ENCODE results near the gene C1QTNF4. TPM values are rescaled to one million over a fixed set of nuclear protein-coding genes. Genes with fewer than 3 reads are reported as not detected.

Gene C1QTNF4
- total and polyA plus RNA-seq, 2 of the 13 experiments (the other 11 are each of a cell fraction or from before 2014, with no cell fraction given) = not detected

DNA sequence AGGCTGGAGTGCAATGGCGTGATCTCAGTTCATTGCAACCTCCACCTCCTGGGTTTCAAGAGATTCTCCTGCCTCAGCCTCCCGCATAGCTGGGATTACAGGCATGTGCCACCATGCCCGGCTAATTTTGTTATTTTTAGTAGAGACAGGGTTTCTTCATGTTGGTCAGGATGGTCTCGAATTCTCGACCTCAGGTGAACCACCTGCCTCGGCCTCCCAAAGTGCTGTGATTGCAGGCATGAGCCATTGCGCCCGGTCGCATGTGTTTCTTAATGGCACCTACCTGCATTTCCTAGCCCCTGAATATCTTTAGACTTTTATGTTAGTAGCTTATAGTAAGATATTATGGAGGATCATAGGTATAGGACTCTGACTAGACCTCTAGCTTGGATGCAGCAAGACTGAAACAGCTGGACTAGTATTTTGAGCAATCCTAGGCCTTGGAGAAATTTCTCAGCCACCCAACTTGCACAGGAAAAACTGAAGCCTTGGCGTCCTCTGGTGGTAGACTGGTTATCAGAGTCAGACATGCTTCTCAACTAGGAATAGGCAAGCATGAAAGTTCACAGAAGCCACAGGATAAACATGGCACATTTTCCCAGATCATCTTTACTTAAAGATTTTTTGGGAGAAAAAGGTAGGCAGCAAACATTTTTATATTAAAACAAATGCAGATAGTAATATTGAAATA lies 22.7 kb upstream of the C1QTNF4 start (continued):
- TF ChIP-seq IRF9 (CRISPR knock-in tag; IDR thresholded peaks at IDR 0.05; ENCODE audit: borderline replicate concordance) (no peak), ZNF784 (CRISPR knock-in tag; IDR thresholded peaks at IDR 0.05; ENCODE audit: borderline replicate concordance) (no peak), GATA4 (IDR thresholded peaks at IDR 0.05; ENCODE audit: borderline replicate concordance, low read depth) (no peak), ZNF276 (CRISPR knock-in tag; IDR thresholded peaks at IDR 0.05; ENCODE audit: low read depth) (no peak), ATF7-NPFF (CRISPR knock-in tag; IDR thresholded peaks at IDR 0.05; ENCODE audit: low read depth) (no peak), CC2D1A (CRISPR knock-in tag; IDR thresholded peaks at IDR 0.05) (no peak), ZNF451 (CRISPR knock-in tag; IDR thresholded peaks at IDR 0.05) (no peak), ZNF577 (CRISPR knock-in tag; IDR thresholded peaks at IDR 0.05; ENCODE audit: borderline replicate concordance, low read depth) (no peak), SALL1 (CRISPR knock-in tag; IDR thresholded peaks at IDR 0.05) (no peak), ZBTB20 (CRISPR knock-in tag; IDR thresholded peaks at IDR 0.05; ENCODE audit: borderline replicate concordance, low read depth) (no peak), ZNF879 (CRISPR knock-in tag; IDR thresholded peaks at IDR 0.05) (no peak), SP5 (CRISPR knock-in tag; IDR thresholded peaks at IDR 0.05; ENCODE audit: borderline replicate concordance, low read depth) (no peak), ZNF331 (CRISPR knock-in tag; IDR thresholded peaks at IDR 0.05) (0 out of 2 replicates have a peak, but pooled peaks have one; percentile 13), TBL1XR1 (IDR thresholded peaks at IDR 0.05; ENCODE audit: borderline replicate concordance, low read length, partially characterized antibody) (no peak), SMARCC2 (IDR thresholded peaks at IDR 0.05) (no peak), BCL6 (CRISPR knock-in tag; IDR thresholded peaks at IDR 0.05) (no peak), BRD4 (CRISPR knock-in tag; IDR thresholded peaks at IDR 0.05) (no peak), RCOR2 (CRISPR knock-in tag; IDR thresholded peaks at IDR 0.05) (no peak), ZNF724P (CRISPR knock-in tag; IDR thresholded peaks at IDR 0.05; ENCODE audit: borderline replicate concordance) (no peak), PHF5A (CRISPR knock-in tag; IDR thresholded peaks at IDR 0.05; ENCODE audit: low read depth, unreplicated experiment) (no peak), MAF1 (CRISPR knock-in tag; IDR thresholded peaks at IDR 0.05; ENCODE audit: borderline replicate concordance) (no peak), CAMTA2 (CRISPR knock-in tag; IDR thresholded peaks at IDR 0.05; ENCODE audit: borderline replicate concordance) (no peak), SAP130 (CRISPR knock-in tag; IDR thresholded peaks at IDR 0.05; ENCODE audit: low read depth) (0 out of 2 replicates have a peak, but pooled peaks have one; percentile 25), CEBPG (CRISPR knock-in tag; IDR thresholded peaks at IDR 0.05) (peak; percentile 20; the same call in 1 of the 2 replicates), ZNF121 (CRISPR knock-in tag; IDR thresholded peaks at IDR 0.05) (no peak)
- TF ChIP-seq, protein P1, sequence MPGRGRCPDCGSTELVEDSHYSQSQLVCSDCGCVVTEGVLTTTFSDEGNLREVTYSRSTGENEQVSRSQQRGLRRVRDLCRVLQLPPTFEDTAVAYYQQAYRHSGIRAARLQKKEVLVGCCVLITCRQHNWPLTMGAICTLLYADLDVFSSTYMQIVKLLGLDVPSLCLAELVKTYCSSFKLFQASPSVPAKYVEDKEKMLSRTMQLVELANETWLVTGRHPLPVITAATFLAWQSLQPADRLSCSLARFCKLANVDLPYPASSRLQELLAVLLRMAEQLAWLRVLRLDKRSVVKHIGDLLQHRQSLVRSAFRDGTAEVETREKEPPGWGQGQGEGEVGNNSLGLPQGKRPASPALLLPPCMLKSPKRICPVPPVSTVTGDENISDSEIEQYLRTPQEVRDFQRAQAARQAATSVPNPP (CRISPR knock-in tag; IDR thresholded peaks at IDR 0.05) = no peak
